GM23338 (cell line): ENCODE measurements around the gene BICRAL. TPM values are rescaled to one million over a fixed set of nuclear protein-coding genes. Genes with fewer than 3 reads are reported as not detected.
"Not testable (repeated sequence)": the region's sequence is repeated elsewhere in the genome, so short reads cannot be mapped to it uniquely, and the experiment has no call there.

ENCODE experiments used
- ATAC-seq: fragments of 200-7000 bp; cut with Tn5 transposase; 3 replicates; pipeline ENCODE4 v1.9.1; 2020
- DNase-seq: peaks from one replicate; pipeline ENCODE4 v3.0.0-alpha.2; 2015; ENCODE audit warnings: low spot score
- H2AFZ ChIP-seq: fragments of 200-600 bp; sonication (generic); 2 replicates; pipeline ENCODE4 v1.8.0; 2016; ENCODE audit warnings: antibody characterized with exemption, mild to moderate bottlenecking, moderate library complexity
- H3F3A ChIP-seq: fragments of 200-600 bp; sonication (generic); replicated peaks from 2 replicates; pipeline ENCODE4 v1.8.0; 2017; ENCODE audit warnings: antibody characterized with exemption, mixed run types, low read depth
- H3K27ac ChIP-seq: fragments of 200-600 bp; sonication (generic); 2 replicates; pipeline ENCODE4 v1.6.1; 2016; ENCODE audit warnings: low read depth
- H3K27me3 ChIP-seq: fragments of 200-600 bp; sonication (generic); 2 replicates; pipeline ENCODE4 v1.8.0; 2016; ENCODE audit warnings: mild to moderate bottlenecking, mixed run types, moderate library complexity; ENCODE audit not compliant: insufficient read depth
- H3K36me3 ChIP-seq: fragments of 200-600 bp; sonication (generic); 2 replicates; pipeline ENCODE4 v1.8.0; 2016; ENCODE audit warnings: mild to moderate bottlenecking; ENCODE audit not compliant: insufficient read depth
- H3K4me1 ChIP-seq: fragments of 200-600 bp; sonication (generic); 2 replicates; pipeline ENCODE4 v1.8.0; 2016; ENCODE audit warnings: mild to moderate bottlenecking, moderate library complexity; ENCODE audit not compliant: insufficient read depth
- H3K4me2 ChIP-seq: fragments of 200-600 bp; sonication (generic); 2 replicates; pipeline ENCODE4 v1.7.1; 2017; ENCODE audit warnings: mixed run types
- H3K4me3 ChIP-seq: fragments of 200-600 bp; sonication (generic); 2 replicates; pipeline ENCODE4 v1.6.1; 2016; ENCODE audit warnings: mixed run types
- H3K79me2 ChIP-seq: fragments of 200-600 bp; sonication (generic); replicated peaks from 2 replicates; pipeline ENCODE4 v1.8.0; 2017; ENCODE audit warnings: mild to moderate bottlenecking; ENCODE audit not compliant: insufficient read depth
- H3K9me2 ChIP-seq: fragments of 200-600 bp; sonication (generic); 2 replicates; pipeline ENCODE4 v1.8.0; 2017; ENCODE audit not compliant: insufficient read depth
- H4K20me1 ChIP-seq: fragments of 200-600 bp; sonication (generic); replicated peaks from 2 replicates; pipeline ENCODE4 v1.8.0; 2017; ENCODE audit warnings: mild to moderate bottlenecking; ENCODE audit not compliant: insufficient read depth
- H3K27ac Mint-ChIP-seq: 2 replicates; pipeline ENCODE4 v1.8.0; 2020; ENCODE audit warnings: inconsistent platforms, mild to moderate bottlenecking, moderate library complexity, mixed read lengths
- H3K27me3 Mint-ChIP-seq: 3 replicates; pipeline ENCODE4 v1.8.0; 2022; ENCODE audit warnings: low read depth, mild to moderate bottlenecking, moderate library complexity, mixed read lengths, inconsistent platforms; ENCODE audit not compliant: insufficient read depth, poor library complexity
- H3K36me3 Mint-ChIP-seq: 3 replicates; pipeline ENCODE4 v1.8.0; 2021; ENCODE audit warnings: low read depth, mild to moderate bottlenecking, inconsistent platforms, moderate library complexity, mixed read lengths
- H3K4me1 Mint-ChIP-seq: 3 replicates; pipeline ENCODE4 v1.8.0; 2020; ENCODE audit warnings: mild to moderate bottlenecking, inconsistent platforms, mixed read lengths
- H3K4me3 Mint-ChIP-seq: 3 replicates; pipeline ENCODE4 v1.8.0; 2021; ENCODE audit warnings: moderate library complexity, mild to moderate bottlenecking, inconsistent platforms, mixed read lengths
- H3K9me3 Mint-ChIP-seq: 3 replicates; pipeline ENCODE4 v1.8.0; 2020; ENCODE audit warnings: moderate library complexity, mild to moderate bottlenecking, inconsistent platforms, mixed read lengths
- CREB1 ChIP-seq: fragments of 250-450 bp; sonication (Bioruptor Pico); IDR thresholded peaks from 2 replicates; pipeline ENCODE4 v1.5.0; 2020; ENCODE audit warnings: low read depth, mild to moderate bottlenecking, moderate library complexity
- ETS1 ChIP-seq: IDR thresholded peaks from 2 replicates; pipeline ENCODE4 v1.6.1; 2016; ENCODE audit warnings: antibody characterized with exemption
- EZH2phosphoT487 ChIP-seq: fragments of 200-600 bp; sonication (generic); IDR thresholded peaks from one replicate; pipeline ENCODE4 v1.8.1; 2018; ENCODE audit warnings: antibody characterized with exemption; ENCODE audit not compliant: unreplicated experiment
- POLR2AphosphoS5 ChIP-seq: IDR thresholded peaks from 2 replicates; pipeline ENCODE4 v1.6.1; 2016; ENCODE audit warnings: antibody characterized with exemption, low read depth
- polyA plus RNA-seq: library from polyadenylated mRNA; unstranded; fragments of >200 nt; fragmentation: Nextera tagmentation; extraction: Ambion mirVana; gene quantifications from 2 replicates; pipeline ENCODE4 v1.2.1, GENCODE V29; 2016
- total RNA-seq: library from RNA; depleted of rRNA; stranded (reverse); fragments of >200 nt; shearing (Covaris generic); gene quantifications from 2 replicates; pipeline ENCODE4 v1.2.3, GENCODE V29; 2014

Gene BICRAL
- total and polyA plus RNA-seq, 2 experiments from 2014 or later: 3.4 to 11.7 TPM

- H3K4me3 ChIP-seq: peak within 1 kb of the TSS; percentile 87
- H3K4me2 ChIP-seq: peak within 1 kb of the TSS; percentile 94
- Mint-ChIP-seq H3K4me3 (peak within 1 kb of the TSS; percentile 96), H3K36me3 (peaks cover 42% of the 10 kb centered on the region), H3K4me1 (no peaks in the 10 kb centered on the region; the same call in 2 of the 3 replicates), H3K27me3 (peaks cover 6% of the 10 kb centered on the region), H3K9me3 (no peaks in the 10 kb centered on the region; the same call in 2 of the 3 replicates), H3K27ac (peak within 1 kb of the TSS; percentile 99)
- H3F3A ChIP-seq: peaks cover 17% of the 10 kb centered on the region
- TF ChIP-seq ETS1 (peak; percentile 69; the same call in 1 of the 2 replicates), POLR2AphosphoS5 (peak; percentile 89), EZH2phosphoT487 (no peak), CREB1 (CRISPR knock-in tag) (peak; percentile 86)
- peaks cover 9% of the 10 kb centered on the region for H3K4me1 ChIP-seq
- peaks cover 39% of the 10 kb centered on the region for H3K36me3 ChIP-seq
- ATAC-seq (peak; percentile 94), DNase-seq (peak; percentile 85)
- H3K27ac ChIP-seq: peak within 1 kb of the TSS; percentile 90
- H3K9me2 ChIP-seq: no peaks in the 10 kb centered on the region
- H3K79me2 ChIP-seq: peaks cover 45% of the 10 kb centered on the region
- H4K20me1 ChIP-seq: peaks cover 16% of the 10 kb centered on the region
- peak within 1 kb of the TSS; percentile 56 for H2AFZ ChIP-seq
- H3K27me3 ChIP-seq: no peaks in the 10 kb centered on the region
Observed at GRCh38 chr6:42879372-42880239, 97.8 kb downstream of the BICRAL start, which contains the start of gene RPL7L1. Gene RPL7L1 (plus strand): TSS chr6:42879616. CDS start chr6:42879911, 295 bp downstream.

- peaks cover 21% of the 10 kb centered on the region for H4K20me1 ChIP-seq
- Mint-ChIP-seq H3K36me3 (peaks cover 50% of the 10 kb centered on the region), H3K4me3 (peak overlapping the region; percentile 96), H3K27ac (peak overlapping the region; percentile 99)
- H2AFZ ChIP-seq: peak overlapping the region; percentile 56
- peak overlapping the region; percentile 90 for H3K27ac ChIP-seq
- DNase-seq, ATAC-seq, H3K27me3 ChIP-seq, H3K9me2 ChIP-seq, H3K4me1 Mint-ChIP-seq, H3K9me3 Mint-ChIP-seq, H3K27me3 Mint-ChIP-seq, H3K4me1 ChIP-seq: not testable (repeated sequence)
- peak overlapping the region; percentile 87 for H3K4me3 ChIP-seq
- peaks cover 47% of the 10 kb centered on the region for H3K36me3 ChIP-seq
- peaks cover 47% of the 10 kb centered on the region for H3K79me2 ChIP-seq
- peaks cover 19% of the 10 kb centered on the region for H3F3A ChIP-seq
- H3K4me2 ChIP-seq: peak overlapping the region; percentile 94
Observed at GRCh38 chr6:42880240-42880817, 98.5 kb downstream of the BICRAL start.

- Histone ChIP-seq H3F3A (peaks cover 23% of the 10 kb centered on the region), H3K27ac (peak overlapping the region; percentile 90), H3K79me2 (peaks cover 47% of the 10 kb centered on the region), H3K4me2 (peak overlapping the region; percentile 94), H4K20me1 (peaks cover 26% of the 10 kb centered on the region), H3K36me3 (peaks cover 52% of the 10 kb centered on the region), H3K4me3 (peak overlapping the region; percentile 87)
- not testable (repeated sequence) for H3K9me3 Mint-ChIP-seq, H3K4me1 Mint-ChIP-seq, H3K4me1 ChIP-seq, H3K27me3 ChIP-seq, H2AFZ ChIP-seq, DNase-seq, ATAC-seq, H3K9me2 ChIP-seq, H3K27me3 Mint-ChIP-seq
- peak overlapping the region; percentile 96 for H3K4me3 Mint-ChIP-seq
- peaks cover 55% of the 10 kb centered on the region for H3K36me3 Mint-ChIP-seq
- H3K27ac Mint-ChIP-seq: peak overlapping the region; percentile 99
Observed at GRCh38 chr6:42880871-42881270, 99.0 kb downstream of the BICRAL start.
